ENCODE results near the gene TNFRSF25.
"Not testable (repeated sequence)": the region's sequence is repeated elsewhere in the genome, so short reads cannot be mapped to it uniquely, and the experiment has no call there.

Gene TNFRSF25

GRCh38 chr1:6467744-6468688, 2.0 kb upstream of the TNFRSF25 start:
- DNase-seq, result no peak

- DNase-seq, result no peak
Measured at GRCh38 chr1:6467224-6467623, 1.3 kb upstream of the TNFRSF25 start.

DNA sequence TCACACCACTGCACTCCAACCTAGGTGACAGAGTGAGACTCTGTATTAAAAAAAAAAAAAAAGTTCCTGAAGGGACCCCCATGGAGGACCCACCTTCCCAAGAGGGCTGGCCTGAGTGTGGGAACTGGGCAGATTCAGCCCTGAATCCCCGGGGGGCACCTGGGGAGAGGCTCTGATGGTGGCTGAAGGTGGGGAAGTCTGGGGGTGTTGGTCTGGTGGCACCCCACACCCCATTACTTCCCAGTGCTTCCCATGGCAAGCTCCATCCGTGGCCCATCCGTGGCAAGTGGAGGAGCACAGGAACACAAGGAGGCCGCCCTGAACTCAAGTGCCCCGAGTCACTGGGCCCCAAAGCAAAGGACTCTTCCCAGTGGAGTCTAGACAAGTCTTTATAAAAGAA, 778 bp upstream of the TNFRSF25 start:
- no peak for DNase-seq

DNA sequence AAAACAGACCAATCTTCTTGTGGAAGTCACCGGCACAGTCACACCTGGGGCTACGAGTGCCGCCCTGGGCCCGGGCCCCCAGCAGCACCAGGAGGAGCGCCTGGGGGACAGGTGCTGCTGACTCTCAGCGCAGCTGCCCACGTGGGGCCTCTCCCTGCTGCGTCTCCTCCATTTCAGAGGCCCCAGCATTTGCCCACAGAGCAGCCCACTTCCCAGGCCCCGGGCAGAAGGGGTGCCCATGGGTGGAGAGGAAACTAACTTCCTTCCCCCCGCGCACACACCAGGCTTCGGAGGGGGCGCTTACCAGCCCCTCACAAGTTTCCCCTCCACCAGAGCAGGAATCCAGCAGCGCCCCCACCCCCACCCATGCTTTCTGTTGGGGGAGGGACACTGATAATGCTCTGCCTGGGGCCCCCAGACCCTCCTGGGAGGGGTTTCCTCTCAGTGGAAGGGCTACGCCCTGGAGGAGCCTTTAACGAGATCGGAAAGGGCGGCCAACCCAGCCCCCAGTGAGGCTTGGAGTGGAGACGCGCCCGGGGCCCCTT, 440 bp downstream of the TNFRSF25 start:
- peak; percentile 84 for DNase-seq

GRCh38 chr1:6464915-6465314, 1.1 kb downstream of the TNFRSF25 start:
- DNase-seq, result peak; percentile 71

DNA sequence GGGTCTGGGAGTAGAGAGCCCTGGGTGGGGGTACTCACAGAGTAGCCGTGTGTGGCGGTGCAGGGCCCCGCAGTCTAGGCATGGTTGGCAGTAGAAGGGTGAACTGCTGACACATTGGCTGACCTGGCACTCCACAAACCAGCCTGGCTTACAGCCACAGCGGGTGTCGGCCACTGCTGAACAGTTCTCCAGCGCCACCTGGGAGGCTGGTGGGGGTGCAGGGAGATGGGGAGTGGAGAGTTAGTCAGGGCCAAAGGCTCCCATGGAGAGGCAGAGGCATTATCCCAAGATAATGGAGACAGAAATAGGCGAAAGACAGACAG, 1.5 kb downstream of the TNFRSF25 start:
- DNase-seq, result peak; percentile 84

DNA sequence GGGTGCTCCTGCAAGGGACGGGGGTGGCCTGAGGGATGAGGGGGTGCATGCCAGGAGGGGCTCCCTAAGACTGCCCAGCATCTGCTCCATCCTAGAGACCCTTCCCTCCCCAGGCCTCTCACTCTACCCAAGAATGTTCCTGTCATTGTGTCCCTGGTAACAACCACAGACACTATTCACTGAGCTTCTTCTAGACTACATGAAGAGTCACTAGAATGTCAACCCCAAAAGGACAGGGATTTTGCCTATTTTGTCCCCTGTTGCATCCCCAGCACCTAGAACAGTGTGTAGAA, 2.9 kb downstream of the TNFRSF25 start:
- no peak for DNase-seq

DNA sequence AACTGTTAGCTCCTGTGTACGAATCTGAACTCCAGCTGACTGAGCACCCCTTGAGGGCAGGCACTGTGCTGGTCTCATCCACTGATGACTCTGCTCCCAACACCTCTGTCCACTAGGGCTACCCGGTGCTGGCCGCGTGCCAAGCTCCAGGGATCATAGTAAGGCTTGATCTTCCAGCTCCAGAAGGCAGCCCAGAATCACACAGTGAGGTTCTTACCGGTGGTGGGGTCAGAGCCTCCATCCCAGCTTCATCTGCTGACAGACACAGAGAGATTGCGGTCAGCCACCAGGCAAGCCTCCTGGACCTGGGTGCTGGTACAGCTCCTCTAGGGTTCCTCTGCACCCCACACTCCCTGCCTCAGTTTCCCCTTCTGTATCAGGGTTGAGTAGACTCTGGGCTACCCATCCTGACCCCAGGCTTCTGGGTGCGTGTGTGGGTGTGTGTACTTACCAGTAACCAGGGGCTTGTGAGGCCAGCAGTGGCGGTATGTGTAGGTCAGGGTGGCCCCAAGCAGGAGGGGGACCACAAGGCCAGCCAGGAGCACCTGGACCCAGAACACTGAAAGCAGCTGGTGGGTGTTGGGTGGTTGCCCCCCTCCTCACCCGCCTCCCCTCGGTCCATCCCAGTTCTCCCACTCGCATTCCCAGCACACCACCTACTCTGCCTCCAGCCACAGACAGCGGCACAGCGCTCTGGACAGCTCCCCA, 3.4 kb downstream of the TNFRSF25 start:
- DNase-seq, result no peak

GRCh38 chr1:6461538-6462411, 4.2 kb downstream of the TNFRSF25 start:
- DNase-seq, result peak; percentile 76

DNA sequence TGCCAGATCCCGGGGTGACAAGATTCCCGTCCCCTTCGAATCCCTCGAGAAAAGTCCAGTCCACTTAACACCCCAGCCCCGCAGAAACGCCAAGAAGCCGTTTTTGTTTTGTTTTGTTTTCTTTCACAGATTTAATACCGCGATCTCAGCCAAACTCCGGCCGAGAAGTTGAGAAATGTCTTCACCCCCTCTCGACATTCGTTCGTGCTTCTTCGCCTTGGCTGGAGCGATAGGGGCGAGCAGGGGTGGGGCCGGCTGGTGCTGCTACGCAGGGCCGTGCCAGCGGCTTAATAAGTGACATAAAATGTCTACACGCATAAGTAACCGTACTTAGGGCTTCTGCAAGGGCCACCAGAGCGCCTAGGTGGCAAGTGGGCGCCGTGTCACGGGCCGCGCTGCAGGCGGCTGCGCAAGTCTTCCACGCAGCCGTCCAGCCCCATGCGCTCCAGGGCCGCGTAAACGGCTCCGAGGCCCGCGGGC, 4.9 kb downstream of the TNFRSF25 start:
- DNase-seq, result no peak

GRCh38 chr1:6460301-6461050, 5.5 kb downstream of the TNFRSF25 start:
- peak; percentile 97 for DNase-seq

DNA sequence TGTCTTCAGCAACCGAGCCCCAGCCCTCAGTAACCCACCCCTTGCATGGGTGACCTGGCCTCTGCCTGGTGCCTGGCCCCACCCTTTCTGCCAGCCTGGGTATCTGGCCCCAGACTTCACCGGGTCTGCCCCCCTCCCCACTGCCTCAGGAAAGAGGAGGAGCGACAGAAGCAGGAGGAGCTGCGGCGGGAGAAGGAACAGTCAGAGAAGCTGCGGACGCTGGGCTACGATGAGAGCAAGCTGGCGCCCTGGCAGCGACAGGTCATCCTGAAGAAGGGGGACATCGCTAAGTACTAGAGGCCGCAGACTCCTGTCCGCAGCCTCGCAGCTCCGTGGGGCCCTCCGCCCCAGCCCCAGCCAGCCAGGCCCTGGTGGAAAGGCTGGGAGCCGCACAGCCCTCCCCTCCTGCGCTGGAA, 6.1 kb downstream of the TNFRSF25 start:
- peak; percentile 86 for DNase-seq

DNA sequence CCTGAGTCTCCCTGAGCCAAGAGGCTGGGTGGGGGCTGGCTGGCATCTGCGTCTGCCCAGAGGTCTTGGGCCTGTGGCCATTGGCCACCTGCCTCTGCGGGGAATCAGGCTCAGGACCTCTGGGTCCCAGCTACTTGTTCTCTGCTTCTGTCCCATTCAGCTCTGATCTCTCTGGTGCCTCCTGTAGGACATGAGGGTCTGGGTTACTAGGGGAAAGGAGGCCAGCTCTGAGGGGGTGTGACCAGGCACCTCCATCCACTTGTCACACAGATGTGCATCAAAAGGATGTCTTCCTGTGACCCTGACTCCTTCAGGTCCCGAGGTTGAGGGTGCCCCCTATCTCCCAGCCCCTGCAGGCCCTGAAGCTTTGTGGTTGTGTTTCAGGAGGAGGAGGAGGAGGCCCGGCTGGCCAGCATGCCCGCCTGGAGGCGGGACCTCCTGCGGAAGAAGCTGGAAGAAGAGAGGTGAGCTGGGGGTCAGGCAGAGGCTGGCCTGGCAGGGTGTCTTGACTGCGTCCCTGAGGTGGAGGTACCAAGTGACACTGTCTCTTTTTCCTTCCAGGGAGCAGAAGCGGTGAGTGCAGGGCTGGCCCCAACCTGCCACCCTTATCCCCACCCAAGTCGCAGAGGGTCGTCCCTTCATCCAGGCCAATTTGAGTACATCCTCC, 9.0 kb downstream of the TNFRSF25 start:
- DNase-seq, result no peak

GRCh38 chr1:6455752-6456520, 10.0 kb downstream of the TNFRSF25 start:
- DNase-seq, result not testable (repeated sequence)

DNA sequence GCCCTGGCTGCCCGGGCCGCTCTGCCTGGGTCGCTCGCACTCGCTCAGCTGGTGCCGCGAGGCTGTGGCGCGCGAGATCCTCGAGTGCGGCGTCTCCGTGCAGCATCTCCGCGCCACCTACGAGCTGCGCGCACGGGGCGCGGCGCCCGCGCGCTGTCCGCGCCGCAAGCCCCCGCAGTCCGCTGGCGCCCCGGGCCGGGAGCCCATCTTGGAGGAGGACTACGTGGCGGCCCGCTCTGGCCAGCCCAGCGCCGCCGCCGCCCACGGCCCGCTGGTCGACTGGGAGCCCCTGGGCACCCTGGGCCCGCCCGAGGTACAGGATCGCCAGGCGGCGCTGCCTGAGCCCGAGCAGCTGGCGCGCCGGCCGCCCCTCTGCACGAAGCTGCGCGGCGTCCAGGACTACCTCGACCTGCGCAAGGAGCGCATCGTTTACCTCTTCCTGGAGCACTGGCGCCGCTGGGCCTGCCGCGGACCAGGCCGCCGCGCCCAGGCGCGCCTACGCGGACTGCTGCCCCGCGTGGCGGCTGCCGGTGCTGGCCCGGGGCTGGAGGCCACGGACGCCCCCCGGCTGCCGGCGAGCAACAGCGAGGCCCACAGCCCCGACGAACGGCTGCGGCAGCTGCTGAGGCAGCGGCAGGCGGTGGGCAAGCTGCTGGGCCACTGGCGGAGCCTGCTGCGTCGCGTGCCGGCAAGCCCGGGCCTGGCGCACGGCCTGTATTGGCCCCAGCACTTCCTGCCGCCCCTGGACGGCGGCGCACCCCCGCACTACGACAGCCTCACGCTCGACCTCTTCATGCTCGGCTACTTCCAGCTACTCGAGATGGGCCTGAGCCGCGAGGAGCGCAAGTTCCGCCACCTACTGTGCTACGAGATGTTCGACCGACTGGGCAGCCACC, 10.9 kb downstream of the TNFRSF25 start:
- peak; percentile 80 for DNase-seq

GRCh38 chr1:6453895-6454855, 11.8 kb downstream of the TNFRSF25 start:
- not testable (repeated sequence) for DNase-seq

DNA sequence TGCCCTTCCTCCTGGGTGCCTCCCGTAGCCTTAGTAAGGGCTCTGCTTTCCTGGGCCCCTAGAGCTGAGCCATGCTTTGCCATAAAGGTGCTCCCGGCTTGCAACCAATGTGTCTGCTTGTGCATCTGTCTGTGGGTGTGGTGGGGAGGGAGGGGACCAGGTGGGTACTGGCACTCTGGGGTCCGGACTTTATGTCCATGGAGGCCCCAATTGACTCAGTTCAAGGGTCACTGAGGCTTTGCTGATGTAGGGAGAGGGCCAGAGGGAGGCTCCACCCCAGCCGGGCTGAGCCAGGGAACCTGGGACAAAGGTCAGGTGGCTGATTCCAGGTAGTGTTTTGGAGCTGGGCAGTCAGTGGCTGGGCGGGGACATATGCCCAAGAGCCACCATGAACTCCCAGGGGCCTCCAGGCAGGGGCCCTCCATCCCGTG, 15.0 kb downstream of the TNFRSF25 start:
- DNase-seq, result no peak

GRCh38 chr1:6450486-6450885, 15.5 kb downstream of the TNFRSF25 start:
- DNase-seq, result not testable (repeated sequence)

Measured in activated effector memory CD4-positive, alpha-beta T cell treated with anti-CD3 and anti-CD28 coated beads, Interleukin-2, amount 50 U/mL, for 16 hours (primary cell).